Upper lobe of left lung (tissue), 6 donors: ENCODE results near the gene IL11RA. TPM values are rescaled to one million over a fixed set of nuclear protein-coding genes. Genes with fewer than 3 reads are reported as not detected.

Experiments used
- ATAC-seq, 2 donors: fragments of 200-7000 bp; cut with Tn5 transposase; one replicate each; pipeline ENCODE4 v1.9.1; 2022; ENCODE audit warnings: mild to moderate bottlenecking in 2 of 2, moderate library complexity in 2 of 2; ENCODE audit not compliant: low FRiP score in 2 of 2
- DNase-seq, 2 donors: peaks; one replicate each; pipeline ENCODE4 v3.0.0-alpha.2; 2019 to 2020
- H3K27ac ChIP-seq, 4 donors: fragments of 200-600 bp; sonication (generic); one replicate each; pipeline ENCODE4 v1.5.1; 2016 to 2019
- H3K27me3 ChIP-seq, 4 donors: fragments of 200-600 bp; sonication (generic); one replicate each; pipeline ENCODE4 v1.5.1; 2017 to 2019
- H3K36me3 ChIP-seq, 4 donors: fragments of 200-600 bp; sonication (generic); one replicate each; pipeline ENCODE4 v1.5.1; 2016 to 2019
- H3K4me1 ChIP-seq, 4 donors: fragments of 200-600 bp; sonication (generic); one replicate each; pipeline ENCODE4 v1.5.1; 2018 to 2019
- H3K4me3 ChIP-seq, 4 donors: fragments of 200-600 bp; sonication (generic); one replicate each; pipeline ENCODE4 v1.5.1; 2017 to 2019; ENCODE audit warnings: mild to moderate bottlenecking in 2 of 4, moderate library complexity in 1 of 4
- H3K9me3 ChIP-seq, 4 donors: fragments of 200-600 bp; sonication (generic); one replicate each; pipeline ENCODE4 v1.5.1; 2018 to 2019
- CTCF ChIP-seq, 6 experiments: fragments of 450-650 bp in 4 of 6; fragments of 200-600 bp in 2 of 6; sonication (generic) in 2 of 6; IDR thresholded peaks; one replicate each; pipeline ENCODE4 v1.5.1; 2016 to 2019; ENCODE audit warnings: antibody characterized with exemption in 6 of 6
- EP300 ChIP-seq, 4 donors: sonication (generic); formaldehyde crosslinking; IDR thresholded peaks; one replicate each; pipeline ENCODE4 v1.5.1; 2017; ENCODE audit warnings: antibody characterized with exemption in 4 of 4, control low read depth in 2 of 4
- POLR2A ChIP-seq, 4 donors: fragments of 450-650 bp; IDR thresholded peaks; one replicate each; pipeline ENCODE4 v1.5.1; 2016 to 2017; ENCODE audit warnings: antibody characterized with exemption in 4 of 4, mild to moderate bottlenecking in 2 of 4
- POLR2AphosphoS5 ChIP-seq, 2 donors: sonication (generic); formaldehyde crosslinking; IDR thresholded peaks; one replicate each; pipeline ENCODE4 v1.5.1; 2017; ENCODE audit warnings: antibody characterized with exemption in 2 of 2
- WGBS, 2 donors: methylation state at CpG; one replicate each; pipeline ENCODE4 v1.1.5; 2017 to 2018; 5-methylcytosine and 5-hydroxymethylcytosine counted together
- total RNA-seq, 6 donors: library from RNA; depleted of rRNA in 4 of 6; stranded (reverse); fragments of >200 nt in 4 of 6; gene quantifications; one replicate each; pipeline versions ENCODE4 v1.1.0 to v1.2.1, GENCODE V29; 2016 to 2021
- donor health status: DM: no; HTN: no; CAD: no; lungs with moderate emphysema.
- donor health status: DM: no; HTN: yes; CAD: no; lungs with severe emphysema.

IL11RA gene
- total RNA-seq, 6 donors from 2014 or later, result 14.5 to 49.2 (median 23.7) TPM

GRCh38 chr9:34701023-34701768, 49.2 kb downstream of the IL11RA start:
- peak overlapping the region; percentile 75 to 86 (median 78) for H3K4me3 ChIP-seq
- peak overlapping the region; percentile 31 to 82 (median 64) for H3K27ac ChIP-seq
- ATAC-seq (peak; percentile 93 to 96), DNase-seq (peak; percentile 71 to 93)
- H3K27me3 ChIP-seq, result no peaks in the 10 kb centered on the region
- 12 to 67% methylated on average over 3 to 40 of the region's 52 CpGs for WGBS, 2 donors
- no peak for TF ChIP-seq EP300 (IDR thresholded peaks at IDR 0.05)
- no peak for TF ChIP-seq POLR2A (IDR thresholded peaks at IDR 0.05)
- peak in 1 of 2 donors; percentile 24 for TF ChIP-seq POLR2AphosphoS5 (IDR thresholded peaks at IDR 0.05)
- peak; percentile 83 to 95 (median 90) for TF ChIP-seq CTCF (IDR thresholded peaks at IDR 0.05)
- H3K9me3 ChIP-seq, result no peaks in the 10 kb centered on the region
- H3K4me1 ChIP-seq, result peaks cover 0 to 14% (median 8%) of the 10 kb centered on the region in 4 donors
- no peaks in the 10 kb centered on the region for H3K36me3 ChIP-seq

- Histone ChIP-seq H3K4me3 (peak overlapping the region; percentile 75 to 86 (median 78)), H3K36me3 (no peaks in the 10 kb centered on the region), H3K27ac (peak overlapping the region; percentile 31 to 82 (median 64)), H3K9me3 (no peaks in the 10 kb centered on the region), H3K27me3 (no peaks in the 10 kb centered on the region), H3K4me1 (peaks cover 0 to 14% (median 8%) of the 10 kb centered on the region in 4 donors)
- TF ChIP-seq CTCF (IDR thresholded peaks at IDR 0.05) (peak; percentile 87 to 99 (median 92)), POLR2A (IDR thresholded peaks at IDR 0.05) (no peak), EP300 (IDR thresholded peaks at IDR 0.05) (no peak)
- peak; percentile 83 to 96 for DNase-seq
- ATAC-seq, result peak; percentile 93 to 95
- WGBS, 2 donors, result 3 to 4% methylated on average over 24 to 27 of the region's 30 CpGs
Observed at GRCh38 chr9:34701769-34702736, 50.1 kb downstream of the IL11RA start.

GRCh38 chr9:34707130-34707529, 55.1 kb downstream of the IL11RA start:
- ATAC-seq, result no peak
- TF ChIP-seq EP300 (IDR thresholded peaks at IDR 0.05), result no peak
- TF ChIP-seq POLR2A (IDR thresholded peaks at IDR 0.05), result no peak
- TF ChIP-seq CTCF (IDR thresholded peaks at IDR 0.05), result no peak
- TF ChIP-seq POLR2AphosphoS5 (IDR thresholded peaks at IDR 0.05), result no peak
- H3K27me3 ChIP-seq, result no peaks in the 10 kb centered on the region
- no peak overlapping the region for H3K27ac ChIP-seq
- no peaks in the 10 kb centered on the region for H3K36me3 ChIP-seq
- H3K4me1 ChIP-seq, result peaks cover 0 to 9% (median 3%) of the 10 kb centered on the region in 4 donors
- no peak overlapping the region for H3K4me3 ChIP-seq
- 82 to 88% methylated on average over 2 of the region's 2 CpGs for WGBS, 2 donors
- DNase-seq, result no peak
- no peaks in the 10 kb centered on the region for H3K9me3 ChIP-seq

- Histone ChIP-seq H3K36me3 (no peaks in the 10 kb centered on the region), H3K9me3 (no peaks in the 10 kb centered on the region), H3K4me3 (no peak overlapping the region), H3K27me3 (no peaks in the 10 kb centered on the region), H3K27ac (no peak overlapping the region), H3K4me1 (peaks cover 0 to 9% (median 3%) of the 10 kb centered on the region in 4 donors)
- 89 to 92% methylated on average over 5 to 9 of the region's 9 CpGs for WGBS, 2 donors
- ATAC-seq (peak; percentile 14 to 28), DNase-seq (peak in 1 of 2 donors; percentile 22)
- TF ChIP-seq POLR2AphosphoS5 (IDR thresholded peaks at IDR 0.05) (no peak), EP300 (IDR thresholded peaks at IDR 0.05) (no peak), CTCF (IDR thresholded peaks at IDR 0.05) (no peak), POLR2A (IDR thresholded peaks at IDR 0.05) (no peak)
Observed at GRCh38 chr9:34709196-34709978, 57.4 kb downstream of the IL11RA start.
